NCI-H748 (cell line): ENCODE measurements around the gene UBE2D4.
"Not testable (repeated sequence)": the region's sequence is repeated elsewhere in the genome, so short reads cannot be mapped to it uniquely, and the experiment has no call there.

Source experiments
- DNase-seq: peaks from one replicate; lab custom pipeline; 2025; ENCODE audit not compliant: unreplicated experiment; lab: John Stamatoyannopoulos, UW

UBE2D4 gene

DNA sequence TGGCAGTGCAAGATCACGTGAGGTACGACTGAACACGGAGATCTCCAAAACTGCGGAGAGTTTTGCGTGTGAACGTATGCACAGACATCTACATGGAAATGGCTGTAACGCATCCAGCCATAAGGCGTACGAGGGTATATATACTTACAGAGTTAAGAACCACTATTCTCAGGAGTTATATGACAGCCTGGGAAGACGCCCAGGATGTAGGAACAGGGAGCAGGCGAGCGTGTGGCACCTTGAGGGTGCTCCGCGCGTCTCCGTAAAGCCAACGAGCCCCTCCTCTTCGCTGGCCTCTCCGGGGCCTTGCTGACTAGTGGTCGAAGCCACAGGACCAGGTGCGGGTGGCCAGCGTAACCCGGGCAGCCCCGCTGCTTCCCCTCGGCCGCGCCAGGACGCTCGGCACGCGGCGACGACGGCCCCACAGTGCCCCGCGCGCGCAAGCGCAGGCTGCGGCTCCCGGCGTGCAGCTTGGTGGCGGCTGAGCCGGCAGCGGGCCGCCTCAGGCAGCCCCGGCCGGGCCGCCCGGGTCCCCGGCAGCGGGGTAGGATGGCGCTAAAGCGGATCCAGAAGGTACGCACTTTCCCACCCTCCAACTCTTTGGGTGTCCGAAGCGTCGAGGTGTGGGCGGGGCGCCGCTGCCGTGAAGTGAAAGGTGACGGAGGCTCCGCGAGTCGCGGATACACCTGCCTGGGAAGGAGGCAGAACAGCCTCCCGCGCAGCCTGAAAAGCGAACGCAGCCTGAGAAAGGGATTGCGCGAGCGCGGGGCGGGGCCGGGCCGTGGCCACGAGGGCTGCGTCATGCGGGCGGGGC is at the start of gene UBE2D4:
Gene UBE2D4 (plus strand): TSS at position 453 of the 814 bp plus-strand sequence. CDS start 97 bp downstream, at position 550.
- peak; percentile 93 for DNase-seq

GRCh38 chr7:43876976-43877745 is 49.1 kb upstream of the UBE2D4 start:
- no peak for DNase-seq

GRCh38 chr7:43877968-43878864 is 48.0 kb upstream of the UBE2D4 start:
- no peak for DNase-seq

DNA sequence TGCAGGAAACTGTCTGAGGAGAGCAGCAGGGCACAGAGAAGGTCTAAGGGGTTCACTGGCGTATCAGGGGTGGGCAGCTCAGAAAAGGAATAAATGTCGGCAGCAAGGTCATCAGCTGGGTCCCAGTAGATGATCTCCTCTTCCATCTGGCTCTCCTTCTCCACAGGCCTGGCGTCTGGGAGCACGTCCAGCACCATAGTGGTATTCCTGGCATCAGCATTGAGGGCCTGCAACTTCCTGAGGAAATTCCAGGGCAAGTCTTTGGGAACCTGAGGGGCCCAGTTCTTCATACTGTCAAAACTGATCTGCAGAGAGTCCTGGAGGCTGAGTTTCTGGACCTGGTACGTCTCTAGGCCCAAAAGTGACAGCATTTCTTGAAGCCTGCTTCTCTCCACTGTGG is 47.4 kb upstream of the UBE2D4 start:
- DNase-seq = no peak

DNA sequence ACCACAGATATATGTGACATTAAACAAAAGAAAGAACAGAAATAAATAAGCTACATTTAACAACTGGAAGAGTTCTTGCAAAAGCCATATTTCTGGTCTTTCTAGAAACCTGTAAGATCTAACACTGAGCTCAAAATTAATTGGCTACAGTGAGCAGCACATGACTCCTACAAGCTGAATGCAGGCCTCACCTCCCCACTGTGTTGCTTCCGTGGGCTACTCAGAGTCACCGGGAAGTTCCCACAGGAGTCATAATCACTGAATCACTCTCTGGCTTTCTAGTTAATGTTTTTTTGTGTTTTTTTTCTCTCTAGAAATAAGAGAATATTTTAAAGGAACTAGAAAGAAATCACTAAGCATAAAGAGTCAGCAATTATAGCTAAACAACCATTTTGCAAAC is 46.8 kb upstream of the UBE2D4 start:
- no peak for DNase-seq

GRCh38 chr7:43880596-43880995 is 45.6 kb upstream of the UBE2D4 start:
- DNase-seq = no peak

DNA sequence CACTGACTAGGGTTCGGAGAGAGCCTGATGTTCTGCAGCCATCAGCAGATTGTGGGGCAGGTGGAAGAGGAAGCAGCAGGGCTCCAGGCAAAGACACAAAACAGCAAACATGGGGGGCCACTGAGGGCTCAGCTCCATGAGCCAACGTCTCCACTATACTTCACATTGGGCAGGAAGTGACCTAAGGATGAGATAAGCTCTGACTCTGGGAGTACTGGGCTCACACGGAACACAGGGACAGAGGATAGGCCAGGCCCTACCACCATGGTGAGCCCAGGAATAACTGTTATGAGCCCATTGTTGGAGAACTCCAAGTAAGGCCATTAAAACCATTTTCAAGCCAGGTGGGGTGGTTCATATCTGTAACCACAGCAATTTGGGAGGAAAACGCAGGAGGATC is 42.0 kb upstream of the UBE2D4 start:
- DNase-seq = no peak

GRCh38 chr7:43884617-43885016 is 41.6 kb upstream of the UBE2D4 start:
- no peak for DNase-seq

DNA sequence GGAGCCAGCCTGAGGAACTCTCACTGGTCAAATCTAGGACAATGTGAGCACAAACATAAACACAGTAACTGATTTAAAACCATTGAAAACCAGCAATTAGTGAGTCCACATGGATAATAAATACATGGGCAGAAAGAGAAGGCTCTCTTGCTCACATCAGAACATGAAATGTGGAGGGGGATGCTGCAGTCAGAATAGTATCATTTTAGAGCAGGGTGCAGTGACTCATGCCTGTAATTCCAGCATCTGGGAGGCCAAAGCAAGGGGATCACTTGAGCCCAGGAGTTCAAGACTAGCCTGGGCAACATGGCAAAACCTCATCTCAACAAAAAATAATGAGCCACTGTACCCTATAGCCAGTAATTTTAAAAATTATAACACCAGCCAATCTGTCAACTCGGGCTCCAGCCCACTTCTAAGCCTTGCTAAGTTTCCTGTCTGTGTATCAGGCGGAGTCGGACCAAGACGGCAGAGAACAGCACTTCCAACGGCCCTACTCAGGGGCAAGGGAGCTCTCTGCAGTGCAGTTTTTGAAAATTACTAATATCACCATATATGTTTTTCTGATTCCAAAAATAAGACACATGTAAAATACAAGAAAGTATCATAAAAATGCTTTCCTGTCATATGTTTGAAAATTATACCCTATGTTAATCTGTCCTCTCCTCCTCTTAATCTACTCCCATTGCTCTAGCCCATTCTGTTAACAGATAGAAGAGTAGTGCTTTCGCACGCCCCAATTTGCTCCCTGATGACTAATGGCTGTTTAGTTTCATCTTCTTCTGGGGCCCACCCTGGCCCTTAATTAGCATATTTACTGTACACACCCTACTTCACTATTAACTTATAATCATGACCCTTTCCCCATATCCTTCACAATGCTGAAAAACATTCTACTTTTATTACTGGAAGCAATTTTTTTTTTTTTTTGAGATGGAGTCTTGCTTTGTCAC is 37.0 kb upstream of the UBE2D4 start:
- no peak for DNase-seq

DNA sequence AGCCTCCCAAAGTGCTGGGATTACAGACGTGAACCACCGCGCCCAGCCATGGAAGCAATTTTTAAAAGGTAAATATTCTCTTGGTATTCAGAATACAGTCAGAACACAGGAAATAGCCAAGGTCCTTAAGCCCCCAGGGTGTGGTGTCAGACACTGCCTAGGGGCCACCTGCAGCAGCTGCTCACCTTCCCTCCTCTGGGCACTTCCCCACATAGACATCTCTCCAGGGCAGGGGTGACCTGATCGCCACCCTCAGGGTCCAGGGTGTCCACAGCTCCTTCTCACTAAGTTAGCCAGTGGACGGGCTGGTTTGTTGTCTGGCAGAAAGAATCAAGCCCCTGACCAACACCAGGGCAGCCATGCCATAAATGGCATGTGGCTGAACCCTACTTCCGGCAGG is 35.8 kb upstream of the UBE2D4 start:
- DNase-seq = no peak

DNA sequence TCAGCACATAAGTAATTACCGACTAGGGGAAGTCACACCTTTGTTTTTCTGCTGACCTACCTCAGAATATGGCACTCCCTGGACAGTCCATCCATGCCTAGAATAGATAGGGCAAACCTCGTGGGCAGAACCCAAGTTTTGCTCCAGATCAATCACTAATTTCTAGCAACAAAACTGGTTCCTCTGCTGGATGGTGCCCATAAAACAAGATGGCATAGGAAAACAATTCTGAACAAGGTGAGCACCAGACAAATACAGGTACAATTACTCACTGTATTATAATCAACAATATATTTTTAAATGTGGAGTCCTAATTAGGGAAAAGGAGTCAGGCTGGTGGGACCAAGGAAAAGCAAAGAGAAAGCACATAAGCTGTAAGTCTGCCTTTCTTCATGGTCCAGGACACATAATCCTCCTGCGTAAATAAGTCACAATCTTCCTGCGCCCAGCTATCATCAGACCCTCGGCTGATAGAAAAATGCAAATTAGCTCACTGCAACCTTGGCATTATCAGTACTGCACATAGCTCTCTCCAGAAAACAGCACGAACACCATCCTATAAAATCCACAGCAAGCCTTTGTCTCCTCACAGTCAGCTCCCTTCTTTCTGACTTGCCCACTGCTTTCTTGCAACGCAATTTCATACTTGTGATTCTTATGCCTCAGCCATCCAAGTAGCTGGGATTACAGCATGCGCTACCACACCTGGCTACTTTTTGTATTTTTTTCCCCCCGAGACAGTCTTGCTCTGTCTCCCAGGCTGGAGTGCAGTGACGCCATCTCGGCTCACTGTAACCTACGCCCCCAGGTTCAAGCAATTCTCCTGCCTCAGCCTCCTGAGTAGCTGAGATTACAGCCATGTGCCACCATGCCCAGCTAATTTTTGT is 34.9 kb upstream of the UBE2D4 start:
- no peak for DNase-seq

GRCh38 chr7:43895847-43896415 is 30.3 kb upstream of the UBE2D4 start:
- no peak for DNase-seq

- DNase-seq = not testable (repeated sequence)
These were observed 27.7 kb upstream of the UBE2D4 start for GRCh38 chr7:43898571-43898970.

- DNase-seq = no peak
These were observed 23.6 kb upstream of the UBE2D4 start for GRCh38 chr7:43902542-43903054.

DNA sequence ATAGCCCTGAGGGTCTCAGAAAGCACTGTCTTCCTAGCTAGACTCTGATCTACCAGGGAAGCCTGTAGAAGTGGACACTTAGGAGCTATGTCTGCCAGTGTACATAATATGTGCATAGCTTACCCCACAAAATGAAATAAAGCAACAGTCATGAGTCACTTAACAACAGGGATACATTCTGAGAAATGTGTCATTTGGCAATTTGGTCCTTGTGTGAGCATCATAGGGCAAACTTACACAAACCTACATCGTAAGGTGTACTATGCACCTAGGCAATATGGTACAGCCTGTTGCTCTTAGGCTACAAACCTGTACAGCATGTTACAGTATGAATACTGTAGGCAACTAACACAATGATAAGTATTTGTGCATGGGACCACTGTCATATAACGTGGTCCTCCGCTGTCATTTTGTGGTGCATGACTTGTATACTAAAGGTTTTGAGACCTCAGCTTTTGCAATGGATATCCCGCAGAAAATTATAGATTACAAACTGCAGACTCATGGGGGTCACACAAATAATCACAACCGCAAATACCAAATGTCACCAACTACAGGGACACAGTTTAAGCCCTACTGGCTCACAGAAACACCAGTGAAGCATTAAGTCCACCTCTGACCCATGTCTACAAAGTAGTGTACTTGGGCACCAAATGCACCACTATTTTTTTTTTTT is 21.6 kb upstream of the UBE2D4 start:
- DNase-seq = no peak

- no peak for DNase-seq
These were observed 20.9 kb upstream of the UBE2D4 start for GRCh38 chr7:43905209-43905946.

DNA sequence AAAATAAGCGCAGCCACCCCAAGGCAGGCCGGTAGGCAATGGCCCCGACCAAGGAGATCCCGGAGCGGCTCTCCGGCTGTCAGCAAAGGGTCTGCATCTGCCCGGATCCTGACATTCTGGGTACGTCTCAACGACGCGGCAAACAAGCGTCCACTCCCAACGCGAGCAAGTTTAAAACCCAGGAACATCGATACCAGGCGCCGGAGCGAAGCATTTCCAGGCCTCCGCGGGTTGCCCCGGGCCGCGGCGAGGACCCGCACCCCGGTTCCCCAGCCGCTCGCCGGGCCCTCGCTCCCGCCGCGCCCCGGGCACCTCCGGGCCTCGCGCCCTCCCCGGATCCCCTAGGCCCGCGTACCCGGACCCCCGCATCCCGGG is 20.3 kb upstream of the UBE2D4 start:
- peak; percentile 68 for DNase-seq
